Esophagus muscularis mucosa (tissue), 4 donors: ENCODE data around the gene SENP7. TPM values are rescaled to one million over a fixed set of nuclear protein-coding genes. Genes with fewer than 3 reads are reported as not detected.

ENCODE experiments used
- DNase-seq: peaks from one replicate; pipeline ENCODE4 v3.0.0-alpha.2; 2017; ENCODE audit errors: extremely low spot score
- H3K27ac ChIP-seq, 4 donors: fragments of 200-600 bp; sonication (generic); replicated peaks in 1 of 4; 1 replicate in 3 of 4; 2 replicates in 1 of 4; pipeline ENCODE4 v1.5.1; 2016 to 2019; ENCODE audit warnings: mild to moderate bottlenecking in 1 of 4
- H3K27me3 ChIP-seq, 4 donors: fragments of 200-600 bp; sonication (generic); one replicate each; pipeline versions ENCODE4 v1.5.1 to v1.6.0; 2016 to 2019
- H3K36me3 ChIP-seq, 4 donors: fragments of 200-600 bp; sonication (generic); one replicate each; pipeline ENCODE4 v1.5.1; 2016 to 2019
- H3K4me1 ChIP-seq, 4 donors: fragments of 200-600 bp; sonication (generic); one replicate each; pipeline ENCODE4 v1.5.1; 2016 to 2019
- H3K4me3 ChIP-seq, 4 donors: fragments of 200-600 bp; sonication (generic); 1 replicate in 2 of 4; 2 replicates in 2 of 4; pipeline ENCODE4 v1.5.1; 2016 to 2019; ENCODE audit warnings: mild to moderate bottlenecking in 4 of 4, moderate library complexity in 1 of 4
- H3K9me3 ChIP-seq, 4 donors: fragments of 200-600 bp; sonication (generic); 1 replicate in 3 of 4; 2 replicates in 1 of 4; pipeline ENCODE4 v1.5.1; 2016 to 2019
- CTCF ChIP-seq, 3 experiments: fragments of 200-600 bp in 2 of 3; fragments of 450-650 bp in 1 of 3; sonication (generic) in 2 of 3; IDR thresholded peaks; one replicate each; pipeline ENCODE4 v1.5.1; 2017 to 2019; ENCODE audit warnings: antibody characterized with exemption in 3 of 3, mild to moderate bottlenecking in 2 of 3, moderate library complexity in 1 of 3
- EP300 ChIP-seq: sonication (generic); formaldehyde crosslinking; IDR thresholded peaks from one replicate; pipeline ENCODE4 v1.6.1; 2017; ENCODE audit warnings: antibody characterized with exemption
- POLR2A ChIP-seq: fragments of 450-650 bp; IDR thresholded peaks from one replicate; pipeline ENCODE4 v1.6.1; 2017; ENCODE audit warnings: antibody characterized with exemption, moderate library complexity, mild to moderate bottlenecking, low read depth
- POLR2AphosphoS5 ChIP-seq, 2 donors: sonication (generic); formaldehyde crosslinking; IDR thresholded peaks; one replicate each; pipeline ENCODE4 v1.6.1; 2017; ENCODE audit warnings: antibody characterized with exemption in 2 of 2
- WGBS: methylation state at CpG from one replicate; pipeline ENCODE4 v1.1.5; 2018; 5-methylcytosine and 5-hydroxymethylcytosine counted together
- intact Hi-C: fragments of 100-400 bp; cut with DNase I; formaldehyde crosslinking; loops from one replicate; pipeline ENCODE4 v1.15.1; 2023
- total RNA-seq, 4 donors: library from RNA; depleted of rRNA; stranded (reverse); fragments of >200 nt; gene quantifications; one replicate each; pipeline versions ENCODE4 v1.1.0 to v1.2.1, GENCODE V29; 2016

Gene SENP7
- total RNA-seq, 4 donors from 2014 or later = 13.7 to 23.3 (median 15.9) TPM

GRCh38 chr3:101362406-101362805, 150.6 kb downstream of the SENP7 start:
- DNase-seq = no peak
- H3K27me3 ChIP-seq = no peaks in the 10 kb centered on the region
- peaks cover 0 to 56% (median 28%) of the 10 kb centered on the region in 4 donors for H3K36me3 ChIP-seq
- intact Hi-C loops = no loop called here
- WGBS = 90% methylated on average over 2 of the region's 2 CpGs
- H3K4me1 ChIP-seq = no peaks in the 10 kb centered on the region
- H3K4me3 ChIP-seq = no peak overlapping the region
- no peak overlapping the region for H3K27ac ChIP-seq
- no peaks in the 10 kb centered on the region for H3K9me3 ChIP-seq
- no peak for TF ChIP-seq CTCF (IDR thresholded peaks at IDR 0.05)
- TF ChIP-seq POLR2AphosphoS5 (IDR thresholded peaks at IDR 0.05) = no peak
- TF ChIP-seq EP300 = no peak
- no peak for TF ChIP-seq POLR2A

DNA sequence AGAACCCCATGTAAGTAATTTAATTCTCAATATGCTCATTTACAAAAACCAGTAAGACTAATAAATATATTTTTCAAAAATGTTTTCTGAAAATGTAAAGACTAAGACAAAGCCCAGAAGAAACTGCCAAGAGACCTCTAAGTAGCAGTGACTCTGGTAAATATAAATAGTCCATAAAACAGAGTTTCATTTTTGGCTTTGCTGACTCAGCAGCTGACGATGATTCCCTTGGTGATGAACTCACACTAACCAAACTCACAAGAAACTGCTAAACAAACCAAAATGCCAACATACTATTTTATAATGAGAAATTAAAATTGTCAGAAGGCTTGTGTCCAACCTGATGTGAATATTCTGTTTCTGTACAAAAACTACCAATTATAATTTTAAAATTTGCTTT, 161.2 kb downstream of the SENP7 start:
- DNase-seq = no peak
- peaks cover 0 to 18% (median 10%) of the 10 kb centered on the region in 4 donors for H3K36me3 ChIP-seq
- intact Hi-C loops = no loop called here
- WGBS = 71% methylated on average over 1 of the region's 1 CpG
- TF ChIP-seq POLR2A = no peak
- TF ChIP-seq POLR2AphosphoS5 (IDR thresholded peaks at IDR 0.05) = no peak
- no peak for TF ChIP-seq EP300
- TF ChIP-seq CTCF (IDR thresholded peaks at IDR 0.05) = no peak
- H3K9me3 ChIP-seq = no peaks in the 10 kb centered on the region
- H3K4me3 ChIP-seq = no peak overlapping the region
- H3K27me3 ChIP-seq = no peaks in the 10 kb centered on the region
- no peaks in the 10 kb centered on the region for H3K4me1 ChIP-seq
- H3K27ac ChIP-seq = no peak overlapping the region

DNA sequence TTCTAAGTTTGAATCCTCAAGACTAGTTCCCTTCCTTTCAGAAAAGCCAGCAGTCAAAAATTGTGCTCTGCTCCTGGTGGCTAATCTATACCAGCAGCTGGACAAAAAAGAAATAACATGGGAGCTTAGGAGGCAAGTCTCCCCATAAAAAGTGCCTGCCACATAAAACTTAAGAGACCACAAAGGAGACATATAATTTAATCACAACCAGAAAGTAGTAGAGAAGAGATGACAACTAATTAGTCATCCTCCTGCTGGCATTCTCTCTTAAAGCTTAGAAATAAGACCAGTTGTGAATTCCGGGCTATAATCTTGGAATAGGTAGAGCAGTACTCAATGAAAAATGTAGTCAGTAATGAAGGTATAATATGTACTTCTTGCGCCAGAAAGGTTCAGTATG, 172.4 kb downstream of the SENP7 start:
- no peak for TF ChIP-seq EP300
- TF ChIP-seq CTCF (IDR thresholded peaks at IDR 0.05) = no peak
- no peak for TF ChIP-seq POLR2AphosphoS5 (IDR thresholded peaks at IDR 0.05)
- no peak for TF ChIP-seq POLR2A
- no peaks in the 10 kb centered on the region for H3K27me3 ChIP-seq
- DNase-seq = no peak
- intact Hi-C loops = no loop called here
- no peak overlapping the region for H3K4me3 ChIP-seq
- H3K36me3 ChIP-seq = peaks cover 3 to 56% (median 22%) of the 10 kb centered on the region in 4 donors
- no peaks in the 10 kb centered on the region for H3K9me3 ChIP-seq
- H3K27ac ChIP-seq = no peak overlapping the region
- no peaks in the 10 kb centered on the region for H3K4me1 ChIP-seq
- 93% methylated on average over 2 of the region's 2 CpGs for WGBS

DNA sequence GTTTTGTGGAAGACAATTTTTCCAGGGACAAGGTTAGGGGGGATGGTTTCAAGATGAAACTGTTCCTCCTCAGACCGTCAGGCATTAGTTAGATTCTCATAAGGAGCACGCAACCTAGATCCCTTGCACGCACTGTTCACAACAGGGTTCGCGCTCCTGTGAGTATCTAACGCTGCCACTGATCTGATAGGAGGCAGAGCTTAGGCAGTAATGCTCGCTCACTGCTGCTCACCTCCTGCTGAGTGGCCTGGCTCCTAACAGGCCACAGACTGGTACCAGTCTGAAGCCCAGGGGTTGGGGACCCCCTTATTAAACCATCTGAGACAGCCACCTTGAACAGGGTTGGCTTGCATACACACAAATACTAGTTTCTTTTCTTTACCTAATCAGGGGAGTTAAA, 179.1 kb downstream of the SENP7 start:
- 90% methylated on average over 7 of the region's 7 CpGs for WGBS

More for the DNA sequence above, 179.1 kb downstream of the SENP7 start:
- Histone ChIP-seq H3K27me3 (no peaks in the 10 kb centered on the region), H3K36me3 (peaks cover 0 to 71% (median 13%) of the 10 kb centered on the region in 4 donors), H3K4me1 (no peaks in the 10 kb centered on the region), H3K27ac (no peak overlapping the region), H3K4me3 (no peak overlapping the region), H3K9me3 (no peaks in the 10 kb centered on the region)
- DNase-seq = no peak
- TF ChIP-seq POLR2A = no peak
- no peak for TF ChIP-seq POLR2AphosphoS5 (IDR thresholded peaks at IDR 0.05)
- TF ChIP-seq EP300 = no peak
- no peak for TF ChIP-seq CTCF (IDR thresholded peaks at IDR 0.05)
- intact Hi-C loops = no loop called here
